ENCODE results near the gene PSMA7.
A peak's percentile ranks its signal among the peaks of the same experiment; 100 is the strongest.

The PSMA7 gene

GRCh38 chr20:62143081-62143956 lies at the start of gene PSMA7, which contains the start of gene SS18L1:
Gene PSMA7 (minus strand): TSS chr20:62143394. CDS start chr20:62143303, 91 bp downstream.
Gene SS18L1 (plus strand): TSS chr20:62143769. CDS start chr20:62143821, 52 bp downstream.
- no peak for DNase-seq

- DNase-seq = no peak
Measured at GRCh38 chr20:62192635-62193034, 49.4 kb upstream of the PSMA7 start.

GRCh38 chr20:62191781-62192559 lies 48.8 kb upstream of the PSMA7 start:
- DNase-seq = no peak

GRCh38 chr20:62190639-62191411 lies 47.6 kb upstream of the PSMA7 start:
- no peak for DNase-seq

GRCh38 chr20:62186887-62187866 lies 44.0 kb upstream of the PSMA7 start:
- DNase-seq = no peak

GRCh38 chr20:62186096-62186426 lies 42.9 kb upstream of the PSMA7 start:
- no peak for DNase-seq

- no peak for DNase-seq
Measured at GRCh38 chr20:62183426-62184142, 40.4 kb upstream of the PSMA7 start.

GRCh38 chr20:62182469-62183425 lies 39.6 kb upstream of the PSMA7 start, which contains the start of gene MTG2:
Gene MTG2 (plus strand): TSS chr20:62183028. CDS start chr20:62193421, 10,393 bp downstream.
- peak; percentile 38 to 68 for DNase-seq

GRCh38 chr20:62181808-62182207 lies 38.6 kb upstream of the PSMA7 start:
- no peak for DNase-seq

- no peak for DNase-seq
Measured at GRCh38 chr20:62179162-62179504, 35.9 kb upstream of the PSMA7 start.

- peak; percentile 82 to 93 for DNase-seq
Measured at GRCh38 chr20:62178316-62179161, 35.3 kb upstream of the PSMA7 start.

GRCh38 chr20:62177307-62177706 lies 34.1 kb upstream of the PSMA7 start:
- DNase-seq = no peak

- no peak for DNase-seq
Measured at GRCh38 chr20:62176866-62177265, 33.7 kb upstream of the PSMA7 start.

- no peak for DNase-seq
Measured at GRCh38 chr20:62175711-62176110, 32.5 kb upstream of the PSMA7 start.

- no peak for DNase-seq
Measured at GRCh38 chr20:62174870-62175624, 31.9 kb upstream of the PSMA7 start.

GRCh38 chr20:62174021-62174804 lies 31.0 kb upstream of the PSMA7 start:
- DNase-seq = no peak

- DNase-seq = no peak
Measured at GRCh38 chr20:62172666-62173065, 29.5 kb upstream of the PSMA7 start.

Data from cerebellar nuclear complex (tissue), 1 donor.